Thyroid gland (tissue), 4 donors: ENCODE results near the gene KCNRG.

Source experiments
- CTCF ChIP-seq, 6 experiments: fragments of 200-600 bp in 3 of 6; fragments of 450-650 bp in 3 of 6; sonication (generic) in 3 of 6; IDR thresholded peaks; one replicate each; pipeline ENCODE4 v1.5.1; 2016 to 2019; ENCODE audit warnings: antibody characterized with exemption in 6 of 6, mild to moderate bottlenecking in 2 of 6, inconsistent platforms in 1 of 6, moderate library complexity in 1 of 6
- POLR2A ChIP-seq, 2 donors: fragments of 450-650 bp; IDR thresholded peaks; one replicate each; pipeline ENCODE4 v1.6.1; 2017; ENCODE audit warnings: antibody characterized with exemption in 2 of 2, mild to moderate bottlenecking in 2 of 2, moderate library complexity in 1 of 2

DNA sequence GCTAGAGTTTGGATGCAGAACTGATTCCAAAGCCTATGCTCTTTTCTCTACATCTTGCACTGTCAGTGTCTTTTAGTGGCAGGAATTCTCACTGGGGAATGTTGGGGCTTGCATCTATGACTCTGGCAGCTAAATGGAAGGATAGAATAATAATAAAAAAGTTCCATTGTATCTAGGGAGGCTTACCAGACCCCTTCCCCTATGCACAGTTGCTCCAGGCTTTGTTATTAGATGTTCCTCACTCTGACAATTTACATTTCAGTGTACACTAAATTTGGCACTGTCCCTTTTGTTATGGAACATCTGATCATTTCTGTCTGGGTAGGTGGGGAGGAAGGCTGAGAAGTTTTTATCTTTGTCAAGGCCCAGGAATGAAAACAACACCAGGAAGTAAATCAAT, 22.1 kb upstream of the KCNRG start:
- no peak for TF ChIP-seq CTCF (IDR thresholded peaks at IDR 0.05)
- no peak for TF ChIP-seq POLR2A (IDR thresholded peaks at IDR 0.05)
